Activated naive CD4-positive, alpha-beta T cell treated with anti-CD3 and anti-CD28 coated beads, Interleukin-2, amount 10 ng/mL, durations not matched to agents 7 days and 5 days (primary cell): Measurements from ENCODE around the gene RPL18.
A peak's percentile ranks its signal among the peaks of the same experiment; 100 is the strongest.

Experiments
- CTCF ChIA-PET: fragments of 350-600 bp; sonication (Branson Sonifier 250); formaldehyde crosslinking; loops from one replicate; lab custom pipeline; 2021; ENCODE audit warnings: antibody characterized with exemption; lab: Charles Lee
- DNase-seq: peaks from one replicate; pipeline ENCODE4 v3.0.0-alpha.2; 2020
- H3K27ac Mint-ChIP-seq: one replicate; pipeline ENCODE4 v1.8.0; 2021; ENCODE audit warnings: mild to moderate bottlenecking, moderate library complexity, mixed read lengths
- H3K27me3 Mint-ChIP-seq: one replicate; pipeline ENCODE4 v1.8.0; 2021; ENCODE audit warnings: mild to moderate bottlenecking, mixed read lengths
- H3K36me3 Mint-ChIP-seq: one replicate; pipeline ENCODE4 v1.8.0; 2021; ENCODE audit warnings: mixed read lengths
- H3K4me1 Mint-ChIP-seq: one replicate; pipeline ENCODE4 v1.8.0; 2021; ENCODE audit warnings: mixed read lengths
- H3K4me3 Mint-ChIP-seq: one replicate; pipeline ENCODE4 v1.8.0; 2021; ENCODE audit warnings: mild to moderate bottlenecking, moderate library complexity, mixed read lengths
- H3K9me3 Mint-ChIP-seq: one replicate; pipeline ENCODE4 v1.8.0; 2021; ENCODE audit warnings: mixed read lengths

Gene RPL18

GRCh38 chr19:48651683-48652048 is 32.7 kb upstream of the RPL18 start:
- Mint-ChIP-seq H3K36me3 (no peaks in the 10 kb centered on the region), H3K27ac (no peak overlapping the region), H3K4me3 (no peak overlapping the region), H3K27me3 (peaks cover 17% of the 10 kb centered on the region), H3K9me3 (no peaks in the 10 kb centered on the region), H3K4me1 (peaks cover 49% of the 10 kb centered on the region)
- no peak for DNase-seq
- CTCF ChIA-PET = interaction anchor here (1.4 kb wide), 1 partner anchor 185 kb away, joined by 4 read pairs; no protein-coding TSS in a partner anchor

DNA sequence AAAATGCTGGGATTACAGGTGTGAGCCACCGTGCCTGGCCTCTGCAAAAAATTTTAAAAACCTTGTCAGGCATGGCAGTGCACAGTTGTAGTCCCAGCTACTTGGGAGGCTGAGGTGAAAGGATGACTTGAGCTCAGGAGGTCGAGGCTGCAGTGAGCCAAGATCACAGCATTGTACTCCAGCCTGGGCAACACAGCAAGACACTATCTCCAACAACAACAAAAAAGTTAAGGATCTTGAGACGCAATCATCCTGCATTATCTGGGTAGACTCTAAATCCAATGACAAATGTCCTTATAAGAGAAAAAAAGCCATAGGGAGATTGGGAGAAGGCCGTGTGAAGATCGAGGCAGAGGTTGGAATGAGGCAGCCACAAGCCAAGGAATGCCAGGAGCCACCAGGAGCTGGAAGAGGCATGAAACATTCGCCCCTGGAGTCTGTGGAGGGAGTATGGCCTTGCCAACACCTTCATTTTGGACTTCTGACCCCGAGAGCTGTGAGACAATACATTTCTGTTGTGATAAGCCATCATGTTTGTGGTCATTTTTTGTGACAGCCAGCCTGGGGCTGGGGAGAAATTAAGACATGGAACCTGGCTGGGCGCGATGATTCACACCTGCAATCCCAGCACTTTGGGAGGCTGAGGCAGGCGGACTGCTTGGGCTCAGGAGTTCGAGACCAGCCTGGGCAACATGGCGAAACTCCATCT is 32.1 kb upstream of the RPL18 start:
- DNase-seq = no peak
- H3K36me3 Mint-ChIP-seq = no peaks in the 10 kb centered on the region
- H3K9me3 Mint-ChIP-seq = no peaks in the 10 kb centered on the region
- peak overlapping the region; percentile 56 for H3K27ac Mint-ChIP-seq
- CTCF ChIA-PET = interaction anchor here (0.7 to 1.4 kb wide), 2 partner anchors 11 to 186 kb away, joined by 3 to 4 read pairs; no protein-coding TSS in a partner anchor
- H3K4me3 Mint-ChIP-seq = no peak overlapping the region
- peaks cover 11% of the 10 kb centered on the region for H3K27me3 Mint-ChIP-seq
- H3K4me1 Mint-ChIP-seq = peaks cover 52% of the 10 kb centered on the region

- H3K27me3 Mint-ChIP-seq = peaks cover 13% of the 10 kb centered on the region
- peaks cover 68% of the 10 kb centered on the region for H3K4me1 Mint-ChIP-seq
- CTCF ChIA-PET = interaction anchor here (1.5 kb wide), 1 partner anchor 194 kb away, joined by 3 read pairs; no protein-coding TSS in a partner anchor
- peak overlapping the region; percentile 79 for H3K27ac Mint-ChIP-seq
- H3K36me3 Mint-ChIP-seq = no peaks in the 10 kb centered on the region
- no peak overlapping the region for H3K4me3 Mint-ChIP-seq
- no peak for DNase-seq
- no peaks in the 10 kb centered on the region for H3K9me3 Mint-ChIP-seq
Measured at GRCh38 chr19:48648134-48648533, 29.2 kb upstream of the RPL18 start.

- CTCF ChIA-PET = interaction anchor here (1.0 to 3.4 kb wide), 5 partner anchors 12 to 196 kb away, joined by 4 to 31 read pairs (median 13); no protein-coding TSS in a partner anchor
- H3K4me1 Mint-ChIP-seq = peaks cover 56% of the 10 kb centered on the region
- peaks cover 16% of the 10 kb centered on the region for H3K27me3 Mint-ChIP-seq
- H3K36me3 Mint-ChIP-seq = no peaks in the 10 kb centered on the region
- DNase-seq = no peak
- H3K4me3 Mint-ChIP-seq = peak overlapping the region; percentile 75
- no peaks in the 10 kb centered on the region for H3K9me3 Mint-ChIP-seq
- peak overlapping the region; percentile 77 for H3K27ac Mint-ChIP-seq
Measured at GRCh38 chr19:48646722-48647216, 27.8 kb upstream of the RPL18 start.

GRCh38 chr19:48646001-48646721 is 27.2 kb upstream of the RPL18 start, which contains the start of gene CA11:
Gene CA11 (minus strand): TSS chr19:48646187. CDS start chr19:48645632, 555 bp downstream.
- Mint-ChIP-seq H3K4me3 (peak within 1 kb of the TSS; percentile 75), H3K36me3 (no peaks in the 10 kb centered on the region), H3K27me3 (peaks cover 16% of the 10 kb centered on the region), H3K27ac (peak within 1 kb of the TSS; percentile 81), H3K9me3 (no peaks in the 10 kb centered on the region), H3K4me1 (peaks cover 55% of the 10 kb centered on the region)
- peak; percentile 95 for DNase-seq
- CTCF ChIA-PET = interaction anchor here (0.6 to 3.4 kb wide), 14 partner anchors 12 to 254 kb away, joined by 3 to 31 read pairs (median 4); partner anchors contain the start of genes HSD17B14 and NUCB1

DNA sequence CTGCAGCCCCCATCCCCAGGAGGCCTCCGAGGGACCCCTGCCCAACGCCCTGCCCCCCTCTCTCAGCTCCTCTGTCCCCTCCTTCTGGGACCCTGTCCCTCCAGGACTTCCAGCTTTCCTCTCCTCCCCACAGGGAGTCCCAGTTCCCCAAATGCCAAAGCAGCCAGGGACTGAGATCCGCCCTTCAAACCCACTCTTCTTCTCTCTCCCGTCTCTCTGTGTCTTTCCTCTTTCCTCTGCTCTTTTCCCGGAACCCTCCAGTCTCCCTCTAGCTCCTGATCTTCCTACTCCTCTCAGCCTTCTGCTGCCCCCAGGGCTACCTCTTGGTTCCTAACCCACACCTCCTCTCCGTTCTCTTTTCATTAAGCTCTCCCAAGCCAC is 26.6 kb upstream of the RPL18 start:
- Mint-ChIP-seq H3K4me3 (peak overlapping the region; percentile 75), H3K27ac (peak overlapping the region; percentile 81), H3K4me1 (peaks cover 53% of the 10 kb centered on the region), H3K36me3 (no peaks in the 10 kb centered on the region), H3K9me3 (no peaks in the 10 kb centered on the region), H3K27me3 (peaks cover 16% of the 10 kb centered on the region)
- CTCF ChIA-PET = interaction anchor here (0.6 to 3.4 kb wide), 15 partner anchors 11 to 254 kb away, joined by 3 to 31 read pairs (median 4); partner anchors contain the start of genes HSD17B14 and NUCB1
- DNase-seq = no peak

DNA sequence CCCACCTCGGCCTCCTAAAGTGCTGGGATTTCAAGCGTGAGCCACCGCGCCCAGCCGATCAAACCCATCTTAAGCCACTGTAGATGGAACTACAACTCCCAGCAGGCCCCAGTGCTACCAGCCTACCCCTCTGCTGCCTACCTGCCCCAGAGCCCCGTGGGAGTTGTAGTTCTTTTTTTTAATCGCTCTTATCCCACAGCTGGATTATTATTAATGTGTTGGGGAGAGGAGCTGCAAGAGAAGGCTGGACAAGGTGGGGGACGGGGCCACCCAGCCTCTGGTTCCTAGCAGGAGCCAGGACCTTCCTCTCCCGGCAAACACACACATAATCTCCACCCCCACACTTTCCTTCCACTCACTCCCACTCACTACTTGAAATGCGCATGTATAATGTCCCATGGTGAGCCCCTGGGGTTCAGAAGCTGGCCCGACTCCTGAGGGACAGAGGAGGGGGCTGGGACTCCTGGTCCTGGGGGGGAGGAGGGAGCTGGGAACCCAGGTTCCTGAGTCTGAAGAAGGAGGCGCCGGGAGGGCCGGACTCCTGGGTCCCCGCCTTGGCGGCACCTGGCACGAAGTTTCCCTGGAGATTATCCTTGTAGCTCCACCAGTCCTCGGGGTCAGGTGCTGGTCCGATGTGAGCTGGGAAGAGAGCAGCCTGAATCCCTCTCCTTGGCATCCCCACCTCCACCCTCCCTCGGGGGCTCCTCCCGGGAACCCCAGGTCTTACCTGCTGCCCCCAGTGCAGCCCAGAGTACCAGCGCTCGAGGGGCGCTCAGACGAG is 26.1 kb upstream of the RPL18 start:
- Mint-ChIP-seq H3K36me3 (no peaks in the 10 kb centered on the region), H3K4me3 (peak overlapping the region; percentile 75), H3K27ac (no peak overlapping the region), H3K4me1 (peaks cover 51% of the 10 kb centered on the region), H3K27me3 (peaks cover 17% of the 10 kb centered on the region), H3K9me3 (no peaks in the 10 kb centered on the region)
- DNase-seq = peak; percentile 83
- CTCF ChIA-PET = interaction anchor here (0.6 to 3.4 kb wide), 13 partner anchors 11 to 255 kb away, joined by 3 to 31 read pairs (median 3); partner anchors contain the start of genes HSD17B14 and NUCB1

DNA sequence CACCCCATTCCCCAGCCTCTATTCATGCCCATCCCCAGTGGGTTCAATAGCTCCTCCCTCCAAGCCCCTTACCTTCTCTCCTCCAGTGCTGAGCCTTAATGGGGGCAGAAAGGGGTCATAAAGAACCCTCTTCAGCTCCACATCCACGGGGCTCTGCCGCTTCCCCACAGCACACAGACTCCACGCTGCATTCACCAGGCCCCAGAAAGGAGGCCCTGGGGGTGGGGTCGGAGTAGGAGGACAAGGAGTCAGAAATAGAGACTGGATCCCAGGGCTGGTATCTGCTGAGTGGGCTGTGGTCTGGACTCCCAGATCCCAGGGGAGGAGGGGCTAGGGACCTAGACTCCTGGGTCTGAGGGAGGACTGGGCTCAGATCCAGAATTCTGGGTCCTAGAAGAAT is 25.4 kb upstream of the RPL18 start:
- CTCF ChIA-PET = interaction anchor here (0.6 to 3.4 kb wide), 5 partner anchors 10 to 192 kb away, joined by 3 to 31 read pairs (median 4); partner anchors contain the start of gene HSD17B14
- H3K36me3 Mint-ChIP-seq = no peaks in the 10 kb centered on the region
- no peaks in the 10 kb centered on the region for H3K9me3 Mint-ChIP-seq
- DNase-seq = no peak
- H3K27me3 Mint-ChIP-seq = peaks cover 22% of the 10 kb centered on the region
- peak overlapping the region; percentile 75 for H3K4me3 Mint-ChIP-seq
- peaks cover 50% of the 10 kb centered on the region for H3K4me1 Mint-ChIP-seq
- no peak overlapping the region for H3K27ac Mint-ChIP-seq

DNA sequence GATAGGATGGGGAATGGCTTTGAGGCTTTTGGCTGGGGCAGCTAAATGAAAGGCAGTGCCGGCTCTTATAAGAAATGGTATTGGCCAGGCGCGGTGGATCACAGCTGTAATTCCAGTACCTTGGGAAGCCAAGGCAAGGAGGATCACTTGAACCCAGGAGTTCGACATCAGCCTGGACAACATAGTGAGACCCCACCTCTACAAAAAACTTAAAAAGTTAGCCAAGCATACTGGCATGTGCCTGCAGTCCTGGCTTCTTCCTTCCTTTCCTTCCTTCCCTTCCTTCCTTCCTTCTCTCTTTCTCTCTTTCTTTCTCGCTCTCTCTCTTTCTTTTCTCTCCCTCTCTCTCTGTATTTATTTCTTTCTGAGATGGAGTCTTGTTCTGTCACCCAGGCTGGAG is 23.9 kb upstream of the RPL18 start:
- no peak for DNase-seq
- Mint-ChIP-seq H3K27ac (no peak overlapping the region), H3K4me3 (no peak overlapping the region), H3K27me3 (peaks cover 27% of the 10 kb centered on the region), H3K9me3 (no peaks in the 10 kb centered on the region), H3K36me3 (peaks cover 3% of the 10 kb centered on the region), H3K4me1 (peaks cover 54% of the 10 kb centered on the region)
- CTCF ChIA-PET = no interaction called here

DNA sequence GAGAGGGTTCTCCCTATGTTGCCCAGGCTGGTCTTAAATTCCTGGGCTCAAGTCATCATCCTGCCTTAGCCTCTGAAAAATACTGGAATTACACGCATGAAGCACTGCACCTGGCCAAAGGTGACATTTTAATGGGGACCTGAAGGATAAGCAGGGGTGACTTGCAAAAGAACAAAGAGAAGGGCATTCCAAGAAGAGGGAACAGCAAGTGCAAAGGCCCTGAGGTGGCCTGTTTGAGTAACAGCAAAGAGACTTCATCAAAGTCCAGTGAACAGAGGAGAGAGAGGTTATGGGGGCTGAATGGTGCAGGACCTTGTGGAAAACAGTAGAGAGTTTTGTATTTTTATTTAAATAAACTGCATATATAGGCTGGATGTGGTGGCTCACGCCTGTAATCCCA is 22.9 kb upstream of the RPL18 start:
- H3K27me3 Mint-ChIP-seq = peaks cover 27% of the 10 kb centered on the region
- H3K9me3 Mint-ChIP-seq = no peaks in the 10 kb centered on the region
- H3K36me3 Mint-ChIP-seq = peaks cover 3% of the 10 kb centered on the region
- H3K4me3 Mint-ChIP-seq = no peak overlapping the region
- peaks cover 46% of the 10 kb centered on the region for H3K4me1 Mint-ChIP-seq
- H3K27ac Mint-ChIP-seq = no peak overlapping the region
- no peak for DNase-seq
- CTCF ChIA-PET = no interaction called here

DNA sequence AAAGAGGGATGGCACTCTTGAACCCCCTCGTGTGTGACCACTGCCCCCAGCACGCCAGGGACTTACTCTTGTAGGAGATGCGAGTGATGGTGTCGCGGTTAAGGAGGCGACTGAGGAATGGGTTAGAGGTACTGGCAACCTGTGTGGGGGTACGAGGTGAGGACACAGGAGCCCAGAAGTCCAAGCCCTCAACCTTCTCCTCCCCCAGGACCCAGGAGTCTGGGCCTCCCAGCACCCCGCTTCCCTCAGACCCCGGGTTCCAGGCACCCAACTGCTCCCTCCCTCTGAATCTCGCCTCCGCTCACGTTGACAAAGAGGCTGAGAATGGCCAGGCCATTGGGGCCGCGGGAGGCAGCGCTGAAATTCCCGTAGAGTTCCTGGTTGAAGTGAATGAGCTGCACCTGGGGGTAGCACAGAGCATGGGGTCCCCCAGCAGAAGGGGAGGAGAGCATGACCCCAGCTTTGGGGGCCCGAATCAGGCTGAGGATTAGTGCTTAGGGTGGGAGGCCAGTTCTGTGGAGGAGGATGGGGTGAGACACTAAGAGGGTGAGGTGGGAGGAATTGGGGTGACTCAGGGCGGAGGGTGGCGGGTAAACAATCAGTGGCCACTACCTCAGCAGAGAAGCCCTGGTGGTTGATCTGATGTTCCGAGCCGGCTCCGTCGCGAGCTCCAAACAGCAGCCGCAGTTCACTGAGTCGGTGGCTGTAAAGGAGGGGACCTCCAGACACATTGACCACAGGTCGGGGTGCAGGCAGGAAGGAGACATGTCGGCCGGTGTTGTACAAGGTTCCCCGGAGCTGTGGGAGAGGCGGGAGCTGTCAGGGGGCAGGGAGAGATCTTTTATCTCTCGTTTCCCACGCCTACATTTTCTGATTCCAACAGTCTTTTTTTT is 20.8 kb upstream of the RPL18 start:
- Mint-ChIP-seq H3K4me1 (peaks cover 37% of the 10 kb centered on the region), H3K27me3 (peaks cover 21% of the 10 kb centered on the region), H3K4me3 (peak overlapping the region; percentile 12), H3K27ac (peak overlapping the region; percentile 96), H3K9me3 (no peaks in the 10 kb centered on the region), H3K36me3 (peaks cover 6% of the 10 kb centered on the region)
- CTCF ChIA-PET = interaction anchor here (0.6 kb wide), 1 partner anchor 11 kb away, joined by 3 read pairs; no protein-coding TSS in a partner anchor
- DNase-seq = no peak

- Mint-ChIP-seq H3K9me3 (no peaks in the 10 kb centered on the region), H3K4me3 (peak overlapping the region; percentile 88), H3K36me3 (peaks cover 6% of the 10 kb centered on the region), H3K4me1 (peaks cover 37% of the 10 kb centered on the region), H3K27ac (peak overlapping the region; percentile 96), H3K27me3 (peaks cover 17% of the 10 kb centered on the region)
- CTCF ChIA-PET = interaction anchor here (0.6 kb wide), 1 partner anchor 31 kb away, joined by 3 read pairs; no protein-coding TSS in a partner anchor
- DNase-seq = no peak
Measured at GRCh38 chr19:48638831-48639381, 19.9 kb upstream of the RPL18 start.
